SK-N-SH treated with all-trans-retinoic acid at 6 μM for 48 hours (cell line): ENCODE measurements around the gene NRXN2.

ENCODE experiments used
- ATAC-seq: fragments of 200-7000 bp; cut with Tn5 transposase; 3 replicates; pipeline ENCODE4 v1.9.1; 2020; ENCODE audit warnings: mild to moderate bottlenecking, moderate library complexity
- ARNTL ChIP-seq: fragments of 450-650 bp; formaldehyde crosslinking; IDR thresholded peaks from 2 replicates; pipeline ENCODE4 v1.5.0; 2020; ENCODE audit warnings: low read depth, mild to moderate bottlenecking, moderate library complexity, borderline replicate concordance
- BACH2 ChIP-seq: fragments of 250-450 bp; sonication (Bioruptor Pico); IDR thresholded peaks from 2 replicates; pipeline ENCODE4 v1.9.0; 2021; ENCODE audit warnings: mild to moderate bottlenecking, borderline replicate concordance
- CREB5 ChIP-seq: fragments of 250-450 bp; sonication (Bioruptor Pico); IDR thresholded peaks from 2 replicates; pipeline ENCODE4 v1.5.1; 2020; ENCODE audit warnings: low read depth, mild to moderate bottlenecking, moderate library complexity
- CSDC2 ChIP-seq: fragments of 250-450 bp; sonication (Bioruptor Pico); IDR thresholded peaks from 2 replicates; pipeline ENCODE4 v1.5.0; 2020; ENCODE audit warnings: mild to moderate bottlenecking, moderate library complexity
- CSRNP3 ChIP-seq: fragments of 250-450 bp; sonication (Bioruptor Pico); IDR thresholded peaks from 2 replicates; pipeline ENCODE4 v1.5.1; 2021; ENCODE audit warnings: mild to moderate bottlenecking, moderate library complexity
- ESRRG ChIP-seq: fragments of 250-450 bp; sonication (Bioruptor Pico); IDR thresholded peaks from 2 replicates; pipeline ENCODE4 v1.6.1; 2021; ENCODE audit warnings: mild to moderate bottlenecking
- GLIS3 ChIP-seq: fragments of 250-450 bp; sonication (Bioruptor Pico); IDR thresholded peaks from 2 replicates; pipeline ENCODE4 v1.5.0; 2020; ENCODE audit warnings: mild to moderate bottlenecking, moderate library complexity
- ISL1 ChIP-seq: fragments of 250-450 bp; sonication (Bioruptor Pico); IDR thresholded peaks from 2 replicates; pipeline ENCODE4 v2.1.2; 2022; ENCODE audit warnings: mild to moderate bottlenecking, moderate library complexity
- OSR1 ChIP-seq: fragments of 250-450 bp; sonication (Bioruptor Pico); IDR thresholded peaks from 2 replicates; pipeline ENCODE4 v1.8.0; 2022; ENCODE audit warnings: moderate library complexity, mild to moderate bottlenecking, inconsistent platforms
- PATZ1 ChIP-seq: fragments of 250-450 bp; sonication (Bioruptor Pico); IDR thresholded peaks from 2 replicates; pipeline ENCODE4 v1.8.0; 2020; ENCODE audit warnings: mild to moderate bottlenecking, moderate library complexity, borderline replicate concordance
- POU6F1 ChIP-seq: fragments of 250-450 bp; sonication (Bioruptor Pico); IDR thresholded peaks from 2 replicates; pipeline ENCODE4 v1.8.0; 2021; ENCODE audit warnings: low read depth, mild to moderate bottlenecking, moderate library complexity, borderline replicate concordance
- PPARA ChIP-seq: fragments of 250-450 bp; sonication (Bioruptor Pico); IDR thresholded peaks from 2 replicates; pipeline ENCODE4 v1.5.0; 2020; ENCODE audit warnings: mild to moderate bottlenecking, borderline replicate concordance
- RARB ChIP-seq: fragments of 250-450 bp; sonication (Bioruptor Pico); IDR thresholded peaks from 2 replicates; pipeline ENCODE4 v1.8.0; 2021; ENCODE audit warnings: mild to moderate bottlenecking, moderate library complexity
- TCF4 ChIP-seq: fragments of 250-450 bp; sonication (Bioruptor Pico); IDR thresholded peaks from 2 replicates; pipeline ENCODE4 v1.8.0; 2021; ENCODE audit warnings: mild to moderate bottlenecking, moderate library complexity, borderline replicate concordance
- TSHZ2 ChIP-seq: fragments of 250-450 bp; sonication (Bioruptor Pico); IDR thresholded peaks from 2 replicates; pipeline ENCODE4 v1.5.0; 2020; ENCODE audit warnings: mild to moderate bottlenecking, moderate library complexity
- ZC3H10 ChIP-seq: fragments of 250-450 bp; sonication (Bioruptor Pico); IDR thresholded peaks from 2 replicates; pipeline ENCODE4 v1.5.1; 2021; ENCODE audit warnings: mild to moderate bottlenecking, moderate library complexity
- ZFP3 ChIP-seq: fragments of 250-450 bp; sonication (Bioruptor Pico); IDR thresholded peaks from 2 replicates; pipeline ENCODE4 v1.5.0; 2020; ENCODE audit warnings: mild to moderate bottlenecking, moderate library complexity
- ZFP30 ChIP-seq: fragments of 450-650 bp; formaldehyde crosslinking; IDR thresholded peaks from 2 replicates; pipeline ENCODE4 v1.5.0; 2022; ENCODE audit warnings: mild to moderate bottlenecking, moderate library complexity
- ZNF565 ChIP-seq: fragments of 450-650 bp; formaldehyde crosslinking; conservative IDR thresholded peaks from 2 replicates; pipeline ENCODE4 v1.5.0; 2020; ENCODE audit warnings: low read depth, mild to moderate bottlenecking, moderate library complexity
- ZNF70 ChIP-seq: fragments of 450-650 bp; formaldehyde crosslinking; IDR thresholded peaks from 2 replicates; pipeline ENCODE4 v1.5.0; 2020; ENCODE audit warnings: mild to moderate bottlenecking, moderate library complexity
- ZNF8 ChIP-seq: fragments of 450-650 bp; formaldehyde crosslinking; IDR thresholded peaks from 2 replicates; pipeline ENCODE4 v1.5.0; 2020; ENCODE audit warnings: mild to moderate bottlenecking, moderate library complexity

Gene NRXN2

GRCh38 chr11:64711138-64711955 is 11.7 kb downstream of the NRXN2 start:
- no peak for ATAC-seq
- no peak for TF ChIP-seq ZFP3 (CRISPR knock-in tag)

- ATAC-seq, result peak; percentile 32; the same call in 2 of the 3 replicates
- no peak for TF ChIP-seq POU6F1 (CRISPR knock-in tag)
- no peak for TF ChIP-seq OSR1
- no peak for TF ChIP-seq CSDC2 (CRISPR knock-in tag)
- TF ChIP-seq ESRRG (CRISPR knock-in tag), result no peak
- no peak for TF ChIP-seq RARB (CRISPR knock-in tag)
- no peak for TF ChIP-seq PPARA (CRISPR knock-in tag)
- no peak for TF ChIP-seq ZFP3 (CRISPR knock-in tag)
- no peak for TF ChIP-seq ZFP30 (CRISPR knock-in tag)
- no peak for TF ChIP-seq GLIS3 (CRISPR knock-in tag)
- no peak for TF ChIP-seq ARNTL
- no peak for TF ChIP-seq TSHZ2 (CRISPR knock-in tag)
- no peak for TF ChIP-seq CSRNP3 (CRISPR knock-in tag)
- no peak for TF ChIP-seq PATZ1 (CRISPR knock-in tag)
- no peak for TF ChIP-seq ZNF8
These were observed 12.4 kb downstream of the NRXN2 start for GRCh38 chr11:64710418-64711137.

- TF ChIP-seq CSRNP3 (CRISPR knock-in tag) (no peak), CSDC2 (CRISPR knock-in tag) (no peak), ZNF8 (no peak), ZFP3 (CRISPR knock-in tag) (no peak), ESRRG (CRISPR knock-in tag) (no peak), BACH2 (CRISPR knock-in tag) (no peak), ISL1 (CRISPR knock-in tag) (no peak), CREB5 (no peak), TCF4 (no peak), ZC3H10 (CRISPR knock-in tag) (no peak), ZNF565 (CRISPR knock-in tag) (no peak), ZNF70 (CRISPR knock-in tag) (no peak), PPARA (CRISPR knock-in tag) (no peak)
- TF ChIP-seq, all 23 proteins: peak for 0
- no peak for ATAC-seq
These were observed 17.5 kb downstream of the NRXN2 start for GRCh38 chr11:64705501-64705900.
